Spinal cord (tissue), 10 donors: ENCODE data around the gene TTC22. TPM values are rescaled to one million over a fixed set of nuclear protein-coding genes. Genes with fewer than 3 reads are reported as not detected.
A peak's percentile ranks its signal among the peaks of the same experiment; 100 is the strongest.

ENCODE experiments used
- DNase-seq, 6 donors: peaks; one replicate each; pipeline versions ENCODE4 v3.0.0 to v3.0.0-alpha.2; 2013 to 2015; ENCODE audit warnings: low spot score in 6 of 6, low read depth in 4 of 6
- H3K27ac ChIP-seq: one replicate; pipeline ENCODE4 v1.5.1; 2013; ENCODE audit warnings: low read depth, low read length, control low read depth
- H3K27me3 ChIP-seq: one replicate; pipeline ENCODE4 v1.6.1; 2013; ENCODE audit warnings: low read length; ENCODE audit not compliant: control insufficient read depth, insufficient read depth
- H3K36me3 ChIP-seq: one replicate; pipeline ENCODE4 v1.6.1; 2013; ENCODE audit warnings: low read length; ENCODE audit not compliant: control insufficient read depth, insufficient read depth
- H3K4me1 ChIP-seq: one replicate; pipeline ENCODE4 v1.6.1; 2013; ENCODE audit warnings: low read length; ENCODE audit not compliant: control insufficient read depth, insufficient read depth
- H3K4me3 ChIP-seq: one replicate; pipeline ENCODE4 v1.5.1; 2013; ENCODE audit warnings: low read depth, low read length, control low read depth
- H3K9me3 ChIP-seq: one replicate; pipeline ENCODE4 v1.6.1; 2013; ENCODE audit warnings: low read length; ENCODE audit not compliant: control insufficient read depth, insufficient read depth
- WGBS: methylation state at CpG from one replicate; pipeline ENCODE4 v1.1.5; 2013; ENCODE audit warnings: missing lambda C conversion rate; ENCODE audit not compliant: insufficient coverage; 5-methylcytosine and 5-hydroxymethylcytosine counted together
- polyA plus RNA-seq, 2 donors: library from polyadenylated mRNA; unstranded; fragments of 120-200 nt; gene quantifications; one replicate each; pipeline ENCODE4 v1.2.1, GENCODE V29; 2013; ENCODE audit not compliant: insufficient read length in 2 of 2
- total RNA-seq, 2 donors: library from RNA; depleted of rRNA in 1 of 2; stranded (reverse); fragments of 120-200 nt in 1 of 2; fragments of >200 nt in 1 of 2; gene quantifications; one replicate each; pipeline versions ENCODE4 v1.2.3 to v1.2.4, GENCODE V29; 2013 to 2014
- donor health status: healthy.

Gene TTC22
- total and polyA plus RNA-seq, 4 donors = 0.59 to 2.0 (median 1.3) TPM

- under 1% methylated on average over 53 of the region's 57 CpGs for WGBS
These were observed 36.8 kb downstream of the TTC22 start, which contains the start of gene PARS2 for GRCh38 chr1:54764133-54764921. PARS2 (minus strand) TSS chr1:54764523; CDS start chr1:54759161, 5,362 bp downstream.

GRCh38 chr1:54763816-54764132 is 37.3 kb downstream of the TTC22 start:
- 0% methylated on average over 9 of the region's 11 CpGs for WGBS
- no peaks in the 10 kb centered on the region for H3K9me3 ChIP-seq

More at GRCh38 chr1:54764133-54764921, 36.8 kb downstream of the TTC22 start, which contains the start of gene PARS2:
- Histone ChIP-seq H3K36me3 (no peaks in the 10 kb centered on the region), H3K4me3 (peak within 1 kb of the TSS; percentile 94), H3K27ac (peak within 1 kb of the TSS; percentile 79), H3K27me3 (no peaks in the 10 kb centered on the region), H3K4me1 (peaks cover 19% of the 10 kb centered on the region), H3K9me3 (no peaks in the 10 kb centered on the region)
- peak; percentile 99 to 100 (median 100) for DNase-seq

DNA sequence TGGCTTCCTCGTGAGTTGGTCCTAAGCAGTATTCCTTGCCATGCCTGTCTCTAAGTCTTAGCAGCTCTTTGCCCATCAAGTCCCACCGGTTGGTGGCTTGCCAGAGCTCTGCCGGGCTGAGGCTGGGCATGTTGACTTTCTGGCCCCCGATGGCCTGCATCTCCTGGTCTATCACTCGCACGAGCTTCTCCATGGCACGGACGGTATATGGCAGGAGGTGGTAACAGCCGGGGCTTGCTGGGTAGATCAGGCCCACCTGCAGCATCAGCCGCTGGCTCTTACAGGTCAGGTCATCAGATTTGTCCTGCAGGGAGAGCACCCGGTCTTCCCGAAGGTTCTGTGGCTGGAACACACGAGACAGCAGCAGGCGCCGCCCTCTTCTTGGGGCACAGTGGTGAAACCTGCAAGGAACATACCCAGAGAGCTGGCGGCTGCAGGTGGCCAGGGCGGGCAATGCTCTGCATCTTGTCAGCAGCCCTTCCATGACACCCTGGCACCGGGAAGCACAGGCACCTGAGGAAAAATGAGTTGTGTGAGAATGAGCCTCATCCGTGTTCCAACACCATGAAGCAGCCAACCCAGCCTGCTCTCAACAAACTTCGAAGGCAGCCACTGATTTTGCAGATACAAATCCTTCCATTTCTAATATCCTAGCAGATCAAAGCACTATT is 42.3 kb downstream of the TTC22 start:
- DNase-seq = no peak
- Histone ChIP-seq H3K4me3 (no peak overlapping the region), H3K4me1 (peaks cover 3% of the 10 kb centered on the region), H3K27me3 (no peaks in the 10 kb centered on the region), H3K36me3 (peaks cover 38% of the 10 kb centered on the region), H3K27ac (no peak overlapping the region), H3K9me3 (no peaks in the 10 kb centered on the region)
- 93% methylated on average over 20 of the region's 20 CpGs for WGBS

More at GRCh38 chr1:54763816-54764132, 37.3 kb downstream of the TTC22 start:
- H3K4me1 ChIP-seq = peaks cover 19% of the 10 kb centered on the region
- H3K36me3 ChIP-seq = peaks cover 3% of the 10 kb centered on the region
- DNase-seq = no peak
- no peaks in the 10 kb centered on the region for H3K27me3 ChIP-seq
- peak overlapping the region; percentile 79 for H3K27ac ChIP-seq
- H3K4me3 ChIP-seq = peak overlapping the region; percentile 94

DNA sequence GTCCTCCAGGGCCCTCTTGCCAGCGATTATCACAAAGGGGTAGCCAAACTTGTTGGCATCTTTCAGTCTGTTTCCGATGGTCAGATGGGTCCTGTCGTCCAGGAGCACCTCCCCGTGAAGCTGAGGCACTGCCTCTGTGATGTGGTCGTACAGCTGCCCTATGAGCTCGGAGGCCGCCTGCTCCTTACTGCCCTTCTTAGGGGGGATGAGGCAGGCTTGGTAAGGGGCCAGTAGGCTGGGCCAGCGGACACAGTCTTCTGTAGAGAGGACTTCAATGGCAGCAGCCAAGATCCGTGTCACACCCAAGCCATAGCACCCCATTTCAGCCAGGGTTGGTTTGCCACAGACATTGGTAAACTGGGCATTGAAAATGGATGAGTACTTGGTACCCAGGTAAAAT is 43.3 kb downstream of the TTC22 start:
- Histone ChIP-seq H3K4me3 (no peak overlapping the region), H3K4me1 (no peaks in the 10 kb centered on the region), H3K27ac (no peak overlapping the region), H3K9me3 (no peaks in the 10 kb centered on the region), H3K27me3 (no peaks in the 10 kb centered on the region), H3K36me3 (peaks cover 39% of the 10 kb centered on the region)
- DNase-seq = no peak
- WGBS = 97% methylated on average over 8 of the region's 9 CpGs

GRCh38 chr1:54754486-54755285 is 46.4 kb downstream of the TTC22 start:
- Histone ChIP-seq H3K4me1 (no peaks in the 10 kb centered on the region), H3K4me3 (no peak overlapping the region), H3K27me3 (no peaks in the 10 kb centered on the region), H3K9me3 (no peaks in the 10 kb centered on the region), H3K36me3 (peaks cover 39% of the 10 kb centered on the region), H3K27ac (no peak overlapping the region)
- 89% methylated on average over 22 of the region's 25 CpGs for WGBS
- no peak for DNase-seq

GRCh38 chr1:54754045-54754444 is 47.1 kb downstream of the TTC22 start:
- peaks cover 39% of the 10 kb centered on the region for H3K36me3 ChIP-seq
- no peak for DNase-seq
- no peaks in the 10 kb centered on the region for H3K27me3 ChIP-seq
- no peaks in the 10 kb centered on the region for H3K4me1 ChIP-seq
- H3K27ac ChIP-seq = no peak overlapping the region
- WGBS = 92% methylated on average over 21 of the region's 22 CpGs
- no peaks in the 10 kb centered on the region for H3K9me3 ChIP-seq
- no peak overlapping the region for H3K4me3 ChIP-seq

GRCh38 chr1:54751426-54751825 is 49.7 kb downstream of the TTC22 start:
- Histone ChIP-seq H3K4me1 (no peaks in the 10 kb centered on the region), H3K27me3 (no peaks in the 10 kb centered on the region), H3K27ac (no peak overlapping the region), H3K4me3 (no peak overlapping the region), H3K9me3 (no peaks in the 10 kb centered on the region), H3K36me3 (peaks cover 18% of the 10 kb centered on the region)
- DNase-seq = peak in 1 of 6 donors; percentile 72
- 49% methylated on average over 3 of the region's 4 CpGs for WGBS

DNA sequence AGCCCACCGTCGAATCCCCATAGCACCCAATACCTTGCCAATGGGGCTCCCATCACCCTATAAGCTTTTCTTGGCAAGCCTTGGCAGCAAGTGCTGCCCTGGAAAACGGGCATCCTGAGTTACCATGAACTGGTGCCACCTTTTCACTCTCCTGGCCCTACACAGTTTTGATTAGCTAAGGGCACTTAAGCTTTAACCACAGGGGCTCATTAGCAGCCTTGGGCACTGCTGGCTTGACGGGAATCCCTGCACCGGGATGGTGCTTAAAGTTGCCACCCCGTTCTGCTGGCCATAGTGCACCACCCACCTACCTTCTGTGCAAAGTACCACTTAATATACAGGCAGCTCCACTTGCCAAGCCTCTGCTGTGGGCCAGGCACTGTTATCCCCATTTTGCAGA is 50.5 kb downstream of the TTC22 start:
- no peak for DNase-seq
- Histone ChIP-seq H3K4me1 (no peaks in the 10 kb centered on the region), H3K36me3 (peaks cover 16% of the 10 kb centered on the region), H3K4me3 (no peak overlapping the region), H3K9me3 (no peaks in the 10 kb centered on the region), H3K27ac (no peak overlapping the region), H3K27me3 (no peaks in the 10 kb centered on the region)
- WGBS = 79% methylated on average over 6 of the region's 6 CpGs

DNA sequence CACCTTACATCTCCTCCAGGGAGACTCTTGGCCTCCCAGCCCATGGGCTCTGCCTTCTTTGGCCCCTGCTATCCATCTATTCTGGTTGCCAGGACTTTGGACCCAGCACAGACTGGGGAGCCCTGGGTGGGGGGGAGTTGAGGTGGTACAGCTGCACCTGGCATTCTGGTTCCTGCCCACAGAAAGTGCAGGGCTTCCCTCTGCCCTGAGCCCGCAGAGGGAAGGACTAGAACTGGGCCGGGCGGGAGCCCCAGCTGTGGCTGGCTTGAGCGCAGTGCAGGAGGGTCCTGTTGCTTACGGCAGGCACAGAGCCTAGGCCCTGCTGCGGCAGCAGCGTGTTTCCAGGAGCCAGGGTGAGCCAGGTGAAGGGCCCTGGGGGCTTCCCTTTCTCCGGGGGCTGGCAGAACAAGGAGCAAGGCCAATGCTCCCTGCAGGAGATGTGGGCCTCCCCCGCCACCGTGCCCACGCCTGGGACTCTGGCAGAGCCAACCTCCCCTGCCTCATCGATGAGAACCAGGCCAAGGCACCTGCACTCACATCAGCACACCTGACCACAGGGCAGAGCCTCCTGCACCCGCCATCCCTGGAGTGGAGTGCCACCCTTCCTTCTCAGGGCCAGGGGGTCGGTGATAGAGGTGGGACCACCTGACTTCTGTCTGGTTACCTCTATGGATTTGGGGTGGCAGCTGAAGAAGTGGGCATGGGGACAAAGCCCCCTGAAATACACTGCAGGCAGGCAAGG is 52.9 kb downstream of the TTC22 start:
- Histone ChIP-seq H3K4me1 (no peaks in the 10 kb centered on the region), H3K27me3 (no peaks in the 10 kb centered on the region), H3K9me3 (no peaks in the 10 kb centered on the region), H3K27ac (no peak overlapping the region), H3K36me3 (peaks cover 19% of the 10 kb centered on the region), H3K4me3 (no peak overlapping the region)
- DNase-seq = no peak
- 84% methylated on average over 13 of the region's 14 CpGs for WGBS
